H9 (cell line): Measurements from ENCODE around the gene DMD. TPM values are rescaled to one million over a fixed set of nuclear protein-coding genes. Genes with fewer than 3 reads are reported as not detected.

Source experiments
- DNase-seq: peaks from one replicate; pipeline ENCODE4 v3.0.0-alpha.2; 2017
- H2AFZ ChIP-seq: one replicate; pipeline ENCODE4 v1.6.1; 2013; ENCODE audit warnings: mild to moderate bottlenecking, low read length, control low read depth, moderate library complexity
- H2AK5ac ChIP-seq: 2 replicates; pipeline ENCODE4 v1.6.1; 2013; ENCODE audit warnings: low read length, control low read depth, mixed read lengths; ENCODE audit not compliant: insufficient read length
- H2BK120ac ChIP-seq: one replicate; pipeline ENCODE4 v1.6.1; 2013; ENCODE audit warnings: low read depth, mild to moderate bottlenecking, low read length, control low read depth, inconsistent platforms; ENCODE audit not compliant: poor library complexity, severe bottlenecking
- H2BK12ac ChIP-seq: 2 replicates; pipeline ENCODE4 v1.6.1; 2013; ENCODE audit warnings: low read length, control low read depth, mixed read lengths, low read depth; ENCODE audit not compliant: insufficient read length
- H2BK15ac ChIP-seq: 2 replicates; pipeline ENCODE4 v1.6.1; 2013; ENCODE audit warnings: low read depth, low read length, control low read depth
- H2BK20ac ChIP-seq: one replicate; pipeline ENCODE4 v1.6.1; 2013; ENCODE audit warnings: low read depth, mild to moderate bottlenecking, low read length, control low read depth, inconsistent platforms; ENCODE audit not compliant: poor library complexity, severe bottlenecking
- H2BK5ac ChIP-seq: 2 replicates; pipeline ENCODE4 v1.6.1; 2013; ENCODE audit warnings: low read length, control low read depth, mixed read lengths; ENCODE audit not compliant: insufficient read length
- H3K14ac ChIP-seq: 2 replicates; pipeline ENCODE4 v1.6.1; 2013; ENCODE audit warnings: low read length, control low read depth; ENCODE audit not compliant: insufficient read depth
- H3K18ac ChIP-seq: 2 replicates; pipeline ENCODE4 v1.6.1; 2013; ENCODE audit warnings: low read depth, mild to moderate bottlenecking, mixed read lengths, low read length, control low read depth; ENCODE audit not compliant: insufficient read length
- H3K23ac ChIP-seq: 2 replicates; pipeline ENCODE4 v1.6.1; 2013; ENCODE audit warnings: low read length, control low read depth, mixed read lengths, low read depth; ENCODE audit not compliant: insufficient read length
- H3K23me2 ChIP-seq: 2 replicates; pipeline ENCODE4 v1.6.1; 2013; ENCODE audit warnings: low read depth, mild to moderate bottlenecking, mixed read lengths, low read length, control low read depth; ENCODE audit not compliant: insufficient read length, poor library complexity, severe bottlenecking
- H3K27ac ChIP-seq: 2 replicates; pipeline ENCODE4 v1.5.1; 2013; ENCODE audit warnings: low read length, control low read depth, mixed read lengths, low read depth; ENCODE audit not compliant: insufficient read length
- H3K27me3 ChIP-seq: 2 replicates; pipeline ENCODE4 v1.6.1; 2013; ENCODE audit warnings: low read length, control low read depth, inconsistent platforms; ENCODE audit not compliant: insufficient read depth
- H3K4ac ChIP-seq: 2 replicates; pipeline ENCODE4 v1.6.1; 2013; ENCODE audit warnings: low read depth, mild to moderate bottlenecking, control low read depth, inconsistent platforms, low read length, moderate library complexity
- H3K4me1 ChIP-seq: 2 replicates; pipeline ENCODE4 v1.6.1; 2013; ENCODE audit warnings: low read length, control low read depth, inconsistent platforms; ENCODE audit not compliant: insufficient read depth
- H3K4me2 ChIP-seq: 2 replicates; pipeline ENCODE4 v1.6.1; 2013; ENCODE audit warnings: low read length, control low read depth, mixed read lengths; ENCODE audit not compliant: insufficient read length, insufficient read depth
- H3K56ac ChIP-seq: 2 replicates; pipeline ENCODE4 v1.6.1; 2013; ENCODE audit warnings: low read depth, mild to moderate bottlenecking, mixed read lengths, low read length, control low read depth; ENCODE audit not compliant: insufficient read length
- H3K79me1 ChIP-seq: 2 replicates; pipeline ENCODE4 v1.6.1; 2013; ENCODE audit warnings: low read depth, mild to moderate bottlenecking, moderate library complexity, low read length, control low read depth, inconsistent platforms; ENCODE audit not compliant: insufficient read depth, poor library complexity, severe bottlenecking
- H3K79me2 ChIP-seq: 2 replicates; pipeline ENCODE4 v1.6.1; 2013; ENCODE audit warnings: low read length, control low read depth, inconsistent platforms; ENCODE audit not compliant: insufficient read depth
- H3K9ac ChIP-seq: 2 replicates; pipeline ENCODE4 v1.6.1; 2013; ENCODE audit warnings: low read length, control low read depth, mixed read lengths; ENCODE audit not compliant: insufficient read length; ENCODE audit errors: extremely low read depth
- H3K9me3 ChIP-seq: one replicate; pipeline ENCODE4 v1.6.1; 2013; ENCODE audit warnings: low read depth, low read length, inconsistent platforms; ENCODE audit not compliant: control insufficient read depth
- H3T11ph ChIP-seq: one replicate; pipeline ENCODE4 v1.6.1; 2013; ENCODE audit warnings: mild to moderate bottlenecking, low read length, control low read depth, inconsistent platforms
- H4K20me1 ChIP-seq: one replicate; pipeline ENCODE4 v1.6.1; 2013; ENCODE audit not compliant: control insufficient read depth, insufficient read length, insufficient read depth
- H4K5ac ChIP-seq: 2 replicates; pipeline ENCODE4 v1.6.1; 2013; ENCODE audit warnings: low read depth, mild to moderate bottlenecking, mixed read lengths, low read length, control low read depth; ENCODE audit not compliant: insufficient read length
- H4K8ac ChIP-seq: replicated peaks from 2 replicates; pipeline ENCODE4 v1.6.1; 2013; ENCODE audit warnings: low read length, control low read depth, mixed read lengths, low read depth; ENCODE audit not compliant: insufficient read length
- H4K91ac ChIP-seq: 2 replicates; pipeline ENCODE4 v1.6.1; 2013; ENCODE audit warnings: low read depth, mild to moderate bottlenecking, moderate library complexity, mixed read lengths, low read length, control low read depth; ENCODE audit not compliant: insufficient read length
- H3K27ac Mint-ChIP-seq, 3 experiments: 2 replicates in 2 of 3; 3 replicates in 1 of 3; pipeline ENCODE4 v1.8.0; 2020 to 2021; ENCODE audit warnings: mixed read lengths in 3 of 3, mild to moderate bottlenecking in 1 of 3, moderate library complexity in 1 of 3
- H3K27me3 Mint-ChIP-seq: 2 replicates; pipeline ENCODE4 v1.8.0; 2021; ENCODE audit warnings: low read depth, mild to moderate bottlenecking, moderate library complexity, mixed read lengths
- H3K36me3 Mint-ChIP-seq, 3 experiments: 2 replicates in 2 of 3; 3 replicates in 1 of 3; pipeline ENCODE4 v1.8.0; 2020 to 2021; ENCODE audit warnings: low read depth in 3 of 3, mixed read lengths in 3 of 3; ENCODE audit not compliant: insufficient read depth in 1 of 3
- H3K4me1 Mint-ChIP-seq, 2 experiments: 2 replicates each; pipeline ENCODE4 v1.8.0; 2020; ENCODE audit warnings: mixed read lengths in 2 of 2
- H3K4me3 Mint-ChIP-seq, 2 experiments: 2 replicates in 1 of 2; 3 replicates in 1 of 2; pipeline ENCODE4 v1.8.0; 2020 to 2021; ENCODE audit warnings: mild to moderate bottlenecking in 2 of 2, mixed read lengths in 2 of 2, moderate library complexity in 1 of 2
- H3K9me3 Mint-ChIP-seq, 2 experiments: 2 replicates in 1 of 2; 3 replicates in 1 of 2; pipeline ENCODE4 v1.8.0; 2020; ENCODE audit warnings: mild to moderate bottlenecking in 2 of 2, mixed read lengths in 2 of 2, moderate library complexity in 1 of 2
- CTCF ChIP-seq: fragments of 200-600 bp; sonication (generic); conservative IDR thresholded peaks from 3 replicates; pipeline ENCODE4 v1.8.0; 2021; ENCODE audit warnings: antibody characterized with exemption, mild to moderate bottlenecking
- whole genome bisulfite sequencing: extraction: QIAGEN DNeasy Blood & Tissue Kit; methylation state at CpG from one replicate; pipeline ENCODE4 v1.1.7; 2013; ENCODE audit warnings: missing lambda C conversion rate, low lambda C conversion rate, mixed read lengths; ENCODE audit not compliant: insufficient read length; ENCODE audit errors: extremely low coverage; 5-methylcytosine and 5-hydroxymethylcytosine counted together
- total RNA-seq: library from RNA; stranded (reverse); gene quantifications from 2 replicates; pipeline ENCODE4 v1.2.1, GENCODE V29; 2021

The DMD gene
- total RNA-seq, 1 experiment from 2014 or later, result 3.8 TPM

- Histone ChIP-seq H3K23me2 (no peaks in the 10 kb centered on the region), H3K27ac (no peak overlapping the region), H2BK5ac (no peak overlapping the region), H3K9ac (no peak overlapping the region), H3K4me2 (no peak overlapping the region), H3K4me1 (no peaks in the 10 kb centered on the region; the same call in 1 of the 2 replicates), H4K20me1 (no peaks in the 10 kb centered on the region), H3K4ac (no peak overlapping the region), H3K23ac (no peak overlapping the region), H3K18ac (no peak overlapping the region), H3T11ph (no peak overlapping the region), H2AFZ (no peak overlapping the region), H4K8ac (no peak overlapping the region), H3K56ac (no peak overlapping the region), H2BK15ac (no peak overlapping the region), H3K14ac (no peak overlapping the region), H3K9me3 (no peaks in the 10 kb centered on the region), H4K5ac (no peak overlapping the region), H2BK20ac (no peak overlapping the region), H3K79me1 (no peaks in the 10 kb centered on the region), H4K91ac (no peak overlapping the region), H2BK120ac (no peak overlapping the region), H3K79me2 (no peaks in the 10 kb centered on the region), H3K27me3 (no peaks in the 10 kb centered on the region), H2AK5ac (no peak overlapping the region), H2BK12ac (no peak overlapping the region)
- no peak for DNase-seq
- Mint-ChIP-seq H3K36me3 (no peaks in the 10 kb centered on the region), H3K4me1 (peaks cover 20% of the 10 kb centered on the region in 2 experiments), H3K27ac (0 out of 7 replicates have a peak overlapping the region, but pooled peaks of 1 of the 3 experiments have one; percentile 17), H3K27me3 (no peaks in the 10 kb centered on the region), H3K9me3 (peaks cover 0 to 6% of the 10 kb centered on the region in 2 experiments; a peak in 2 of 5 replicates), H3K4me3 (no peak overlapping the region)
- no peak for TF ChIP-seq CTCF
- no CpG with 5 or more reads among the region's 6 CpGs for WGBS
Measured at GRCh38 chrX:33126469-33126868, 84.9 kb downstream of the DMD start.
